GM12878 (cell line): ENCODE results near the gene RNF130. TPM values are rescaled to one million over a fixed set of nuclear protein-coding genes. Genes with fewer than 3 reads are reported as not detected.

Source experiments
- ATAC-seq: fragments of 200-7000 bp; cut with Tn5 transposase; 3 replicates; pipeline ENCODE4 v1.9.1; 2020; ENCODE audit warnings: mild to moderate bottlenecking, moderate library complexity
- BruUV-seq: library from RNA; stranded (reverse); fragments of 400-500 nt; replicated peaks from 2 replicates; lab custom pipeline; 2021; lab: Mats Ljungman, UMichigan
- CTCF ChIA-PET: fragments of 300-600 bp; sonication (Branson Sonifier 250); formaldehyde crosslinking; extraction: SDS; loops from one replicate; lab custom pipeline; 2021; ENCODE audit warnings: inconsistent platforms; lab: Yijun Ruan, JAX
- POLR2A ChIA-PET: fragments of 350-600 bp; formaldehyde crosslinking; extraction: SDS; loops from one replicate; lab custom pipeline; 2021; ENCODE audit warnings: inconsistent platforms; lab: Charles Lee
- RAD21 ChIA-PET: fragments of 300-600 bp; sonication (Branson Sonifier 250); formaldehyde crosslinking; loops from one replicate; lab custom pipeline; 2023; ENCODE audit warnings: antibody characterized with exemption; ENCODE audit not compliant: unreplicated experiment; lab: Charles Lee
- SMC1A ChIA-PET: fragments of 300-600 bp; sonication (Branson Sonifier 250); formaldehyde crosslinking; loops from one replicate; lab custom pipeline; 2023; ENCODE audit not compliant: unreplicated experiment, uncharacterized antibody; lab: Charles Lee
- DNase-seq: peaks from one replicate; pipeline ENCODE4 v3.0.0-alpha.2; 2011; ENCODE audit warnings: low read depth, low spot score
- FAIRE-seq: peaks from 3 replicates; lab custom pipeline; 2011; peaks lifted over from hg19 to GRCh38; lab: Jason Lieb, UNC
- H2AFZ ChIP-seq: 2 replicates; pipeline ENCODE4 v1.6.0; 2011; ENCODE audit warnings: low read depth, low read length, control low read depth; ENCODE audit not compliant: control insufficient read depth
- H3K27ac ChIP-seq: 2 replicates; pipeline ENCODE4 v1.5.1; 2011; ENCODE audit warnings: control low read depth; ENCODE audit not compliant: control insufficient read depth, insufficient read depth
- H3K27me3 ChIP-seq, 2 experiments: replicated peaks in 1 of 2; 2 replicates each; pipeline versions ENCODE4 v1.6.0 to v1.6.1; 2011; ENCODE audit warnings: low read length in 1 of 2; ENCODE audit not compliant: control insufficient read depth in 2 of 2, insufficient read depth in 2 of 2
- H3K36me3 ChIP-seq, 2 experiments: 2 replicates each; pipeline ENCODE4 v1.5.1; 2011; ENCODE audit warnings: low read length in 1 of 2; ENCODE audit not compliant: control insufficient read depth in 2 of 2, insufficient read depth in 2 of 2
- H3K4me1 ChIP-seq: 2 replicates; pipeline ENCODE4 v1.6.1; 2011; ENCODE audit warnings: mild to moderate bottlenecking, low read length, moderate library complexity, mixed read lengths; ENCODE audit not compliant: control insufficient read depth, insufficient read depth
- H3K4me2 ChIP-seq: 2 replicates; pipeline ENCODE4 v1.6.0; 2011; ENCODE audit warnings: control low read depth; ENCODE audit not compliant: control insufficient read depth, insufficient read depth
- H3K4me3 ChIP-seq: fragments of 200-600 bp; sonication (generic); 2 replicates; pipeline ENCODE4 v1.5.1; 2016
- H3K79me2 ChIP-seq: 2 replicates; pipeline ENCODE4 v1.6.0; 2011; ENCODE audit warnings: low read length; ENCODE audit not compliant: control insufficient read depth, insufficient read depth
- H3K9ac ChIP-seq: 2 replicates; pipeline ENCODE4 v1.8.0; 2011; ENCODE audit warnings: low read length, control low read depth, mixed read lengths; ENCODE audit not compliant: control insufficient read depth, insufficient read depth
- H3K9me3 ChIP-seq: replicated peaks from 3 replicates; pipeline ENCODE4 v1.5.1; 2011; ENCODE audit warnings: mild to moderate bottlenecking, low read length; ENCODE audit not compliant: control insufficient read depth, insufficient read depth
- H4K20me1 ChIP-seq: 2 replicates; pipeline ENCODE4 v1.6.0; 2011; ENCODE audit not compliant: control insufficient read depth, insufficient read depth
- BMI1 ChIP-seq: fragments of 450-650 bp; IDR thresholded peaks from 2 replicates; pipeline ENCODE4 v1.6.1; 2016; ENCODE audit warnings: mild to moderate bottlenecking, moderate library complexity, borderline replicate concordance
- BRCA1 ChIP-seq: IDR thresholded peaks from 2 replicates; pipeline ENCODE4 v1.6.1; 2011; ENCODE audit warnings: low read depth, low read length, improper control_type of control experiment
- CEBPZ ChIP-seq: fragments of 150-350 bp; IDR thresholded peaks from 2 replicates; pipeline ENCODE4 v1.6.1; 2016; ENCODE audit warnings: low read depth, low read length
- E2F8 ChIP-seq: fragments of 450-650 bp; IDR thresholded peaks from 2 replicates; pipeline ENCODE4 v1.6.1; 2018; ENCODE audit warnings: mild to moderate bottlenecking, low read depth, moderate library complexity; ENCODE audit not compliant: partially characterized antibody
- GATAD2B ChIP-seq: fragments of 450-650 bp; conservative IDR thresholded peaks from 2 replicates; pipeline ENCODE4 v1.6.1; 2017; ENCODE audit warnings: low read depth, mild to moderate bottlenecking, moderate library complexity
- IRF3 ChIP-seq: fragments of 450-650 bp; IDR thresholded peaks from 2 replicates; pipeline ENCODE4 v1.6.1; 2014; ENCODE audit warnings: mild to moderate bottlenecking
- NR2C1 ChIP-seq: fragments of 450-650 bp; IDR thresholded peaks from 2 replicates; pipeline ENCODE4 v1.6.1; 2017; ENCODE audit warnings: antibody characterized with exemption, mild to moderate bottlenecking, moderate library complexity
- POLR2AphosphoS2 ChIP-seq: IDR thresholded peaks from 2 replicates; pipeline ENCODE4 v1.6.1; 2011; ENCODE audit warnings: low read depth, mild to moderate bottlenecking, low read length, improper control_type of control experiment, moderate library complexity
- SREBF1 ChIP-seq: IDR thresholded peaks from 2 replicates; pipeline ENCODE4 v1.6.1; 2012; ENCODE audit warnings: mild to moderate bottlenecking, low read length
- WRNIP1 ChIP-seq: IDR thresholded peaks from 2 replicates; pipeline ENCODE4 v1.6.1; 2011; ENCODE audit warnings: low read depth, low read length, improper control_type of control experiment, borderline replicate concordance
- WGBS: methylation state at CpG from one replicate; pipeline ENCODE4 v1.1.6; 2016; ENCODE audit warnings: low lambda C conversion rate; ENCODE audit not compliant: insufficient replicate concordance, insufficient coverage; ENCODE audit errors: missing lambda C conversion rate; 5-methylcytosine and 5-hydroxymethylcytosine counted together
- in situ Hi-C: fragments of 300-500 bp; cut with MboI; formaldehyde crosslinking; loops from 9 replicates; pipeline ENCODE4 v1.14.3; 2018; ENCODE audit warnings: mixed read lengths
- intact Hi-C: fragments of 100-400 bp; cut with micrococcal nuclease; formaldehyde crosslinking; loops from one replicate; pipeline ENCODE4 v1.14.2; 2022; ENCODE audit not compliant: unreplicated experiment
- polyA plus RNA-seq, 11 experiments: library from polyadenylated mRNA; depleted of rRNA in 4 of 11; unstranded in 6 of 11; stranded (reverse) in 5 of 11; fragments of >200 nt; fragmentation: Nextera tagmentation in 4 of 11; fragmentation: Illumina TruSeq in 1 of 11; extraction: Ambion mirVana in 4 of 11; extraction: Trizol in 1 of 11; gene quantifications; 1 replicate in 1 of 11; 2 replicates in 10 of 11; pipeline versions ENCODE4 v1.2.1 to v1.2.3, GENCODE V29; 2011 to 2016; ENCODE audit warnings: inconsistent platforms in 2 of 11, missing spikeins in 2 of 11, low read depth in 1 of 11
- total RNA-seq, 4 experiments: library from RNA; depleted of rRNA in 3 of 4; stranded (reverse); fragments of >200 nt in 3 of 4; fragmentation: Illumina TruSeq in 1 of 4; extraction: Trizol in 1 of 4; gene quantifications; 2 replicates each; pipeline versions ENCODE4 v1.2.1 to v1.2.3, GENCODE V29; 2013 to 2021
- TF ChIP-seq, protein P1 (sequence below): IDR thresholded peaks from 2 replicates; pipeline ENCODE4 v1.6.1; 2011; ENCODE audit warnings: mild to moderate bottlenecking, low read depth, low read length, moderate library complexity; ENCODE audit not compliant: insufficient replicate concordance

The RNF130 gene
- total and polyA plus RNA-seq, 10 of the 15 experiments (the other 5 are each of a cell fraction or from before 2014, with no cell fraction given), result 0.04 to 0.36 (median 0.11) TPM; not detected in 1

DNA sequence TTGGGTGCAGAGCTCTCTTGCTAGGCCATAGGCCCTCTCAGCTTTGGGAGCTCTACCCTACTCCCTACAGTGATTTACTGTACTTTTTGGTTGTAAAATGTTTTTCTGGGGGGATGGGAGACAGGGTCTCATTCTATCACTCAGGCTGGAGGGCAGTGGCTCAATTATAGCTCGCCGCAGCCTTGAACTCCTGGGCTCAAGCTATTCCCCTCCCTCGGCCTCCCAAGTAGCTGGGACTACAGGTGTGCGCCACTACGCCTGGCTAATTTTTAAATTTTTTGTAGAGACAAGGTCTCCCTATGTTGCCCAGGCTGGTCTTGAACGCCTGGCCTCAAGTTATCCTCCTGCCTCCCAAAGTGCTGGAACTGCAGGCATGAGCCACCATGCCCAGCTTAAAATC is 21.7 kb upstream of the RNF130 start:
- no peak for ATAC-seq

More for the DNA sequence above, 21.7 kb upstream of the RNF130 start:
- Histone ChIP-seq H3K27me3 (no peaks in the 10 kb centered on the region; a peak in 1 of 4 replicates), H3K9me3 (no peaks in the 10 kb centered on the region), H3K79me2 (no peaks in the 10 kb centered on the region), H3K4me1 (no peaks in the 10 kb centered on the region), H2AFZ (no peak overlapping the region), H3K4me3 (no peak overlapping the region), H3K27ac (no peak overlapping the region), H3K36me3 (no peaks in the 10 kb centered on the region), H3K4me2 (no peak overlapping the region), H4K20me1 (no peaks in the 10 kb centered on the region), H3K9ac (no peak overlapping the region)
- FAIRE-seq, result no peak
- TF ChIP-seq IRF3 (no peak), BMI1 (no peak), WRNIP1 (no peak), GATAD2B (no peak), NR2C1 (no peak), SREBF1 (no peak), BRCA1 (no peak), POLR2AphosphoS2 (no peak), E2F8 (no peak), CEBPZ (no peak)
- TF ChIP-seq, protein P1, sequence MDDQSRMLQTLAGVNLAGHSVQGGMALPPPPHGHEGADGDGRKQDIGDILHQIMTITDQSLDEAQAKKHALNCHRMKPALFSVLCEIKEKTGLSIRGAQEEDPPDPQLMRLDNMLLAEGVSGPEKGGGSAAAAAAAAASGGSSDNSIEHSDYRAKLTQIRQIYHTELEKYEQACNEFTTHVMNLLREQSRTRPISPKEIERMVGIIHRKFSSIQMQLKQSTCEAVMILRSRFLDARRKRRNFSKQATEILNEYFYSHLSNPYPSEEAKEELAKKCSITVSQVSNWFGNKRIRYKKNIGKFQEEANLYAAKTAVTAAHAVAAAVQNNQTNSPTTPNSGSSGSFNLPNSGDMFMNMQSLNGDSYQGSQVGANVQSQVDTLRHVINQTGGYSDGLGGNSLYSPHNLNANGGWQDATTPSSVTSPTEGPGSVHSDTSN, result no peak
- ChIA-PET CTCF (interaction anchor here (1.7 kb wide), 2 partner anchors 12 to 291 kb away, joined by 4 to 5 read pairs; no protein-coding TSS in a partner anchor), SMC1A (no interaction called here), RAD21 (interaction anchor here (2.6 kb wide), 1 partner anchor 331 kb away, joined by 9 read pairs; no protein-coding TSS in a partner anchor), POLR2A (no interaction called here)
- in situ Hi-C loops (loop anchor here (25.0 kb wide), 1 partner anchor 306 kb away; the partner anchor contains the start of gene LTC4S), intact Hi-C loops (no loop called here)
- no peak for DNase-seq
- 58% methylated on average over 6 of the region's 6 CpGs for WGBS
- no TSS peak for BruUV-seq
